Stimulated activated CD8-positive, alpha-beta memory T cell treated with anti-CD3 and anti-CD28 coated beads, Interleukin-12 subunit alpha, Interleukin-12 subunit beta, amount 100 ng/mL, for 24 hours (primary cell): ENCODE results near the gene KEL.
"Not testable (repeated sequence)": the region's sequence is repeated elsewhere in the genome, so short reads cannot be mapped to it uniquely, and the experiment has no call there.

Experiments
- DNase-seq: peaks from one replicate; pipeline ENCODE4 v3.0.0-alpha.2; 2020; ENCODE audit errors: extremely low read depth

The KEL gene, protein sequence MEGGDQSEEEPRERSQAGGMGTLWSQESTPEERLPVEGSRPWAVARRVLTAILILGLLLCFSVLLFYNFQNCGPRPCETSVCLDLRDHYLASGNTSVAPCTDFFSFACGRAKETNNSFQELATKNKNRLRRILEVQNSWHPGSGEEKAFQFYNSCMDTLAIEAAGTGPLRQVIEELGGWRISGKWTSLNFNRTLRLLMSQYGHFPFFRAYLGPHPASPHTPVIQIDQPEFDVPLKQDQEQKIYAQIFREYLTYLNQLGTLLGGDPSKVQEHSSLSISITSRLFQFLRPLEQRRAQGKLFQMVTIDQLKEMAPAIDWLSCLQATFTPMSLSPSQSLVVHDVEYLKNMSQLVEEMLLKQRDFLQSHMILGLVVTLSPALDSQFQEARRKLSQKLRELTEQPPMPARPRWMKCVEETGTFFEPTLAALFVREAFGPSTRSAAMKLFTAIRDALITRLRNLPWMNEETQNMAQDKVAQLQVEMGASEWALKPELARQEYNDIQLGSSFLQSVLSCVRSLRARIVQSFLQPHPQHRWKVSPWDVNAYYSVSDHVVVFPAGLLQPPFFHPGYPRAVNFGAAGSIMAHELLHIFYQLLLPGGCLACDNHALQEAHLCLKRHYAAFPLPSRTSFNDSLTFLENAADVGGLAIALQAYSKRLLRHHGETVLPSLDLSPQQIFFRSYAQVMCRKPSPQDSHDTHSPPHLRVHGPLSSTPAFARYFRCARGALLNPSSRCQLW

GRCh38 chr7:142961973-142962926, at the start of gene KEL:
Gene KEL (minus strand): TSS chr7:142962363. CDS start chr7:142962206, 157 bp downstream.
- DNase-seq: no peak

DNA sequence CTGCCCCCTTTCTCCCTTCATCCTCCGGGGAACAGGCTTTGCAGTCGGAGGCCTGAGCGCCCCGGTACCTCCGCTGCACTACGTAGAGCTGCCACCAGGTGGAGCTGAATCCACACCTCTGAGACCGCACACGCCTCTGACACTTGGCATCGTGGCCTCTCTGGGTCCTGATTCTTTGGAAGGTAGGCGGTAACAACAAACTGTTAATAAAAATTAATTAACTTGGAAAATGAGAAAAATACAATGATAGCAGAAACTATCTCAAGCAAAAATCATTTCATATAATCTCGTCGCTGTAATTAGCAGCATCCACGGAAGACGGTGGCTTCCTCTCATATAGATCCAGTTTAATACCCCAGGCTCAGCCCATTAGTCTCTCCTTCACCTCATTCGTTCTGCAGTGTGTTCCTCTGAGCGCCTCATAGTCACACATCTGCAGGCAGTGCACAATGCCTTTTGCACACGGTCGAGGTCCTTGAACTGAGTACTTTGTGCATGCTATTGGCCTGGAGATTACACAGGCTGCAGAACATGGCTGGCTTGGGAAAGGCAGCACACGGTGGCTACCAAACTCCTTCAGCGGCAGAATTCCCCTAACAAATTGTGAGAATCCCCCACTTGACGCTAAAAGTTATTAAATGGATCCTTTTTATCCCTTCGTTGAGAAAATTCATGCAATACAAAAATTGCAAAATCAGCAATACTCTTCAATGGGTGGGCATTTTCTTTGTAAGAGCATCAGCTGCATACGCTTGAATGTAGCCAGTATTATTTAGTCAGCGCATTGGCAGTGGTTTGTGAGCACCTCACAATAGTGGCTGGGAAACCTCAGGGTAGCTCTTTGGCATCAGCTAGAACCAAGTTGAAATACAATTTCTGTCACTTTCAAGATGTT, 46.1 kb upstream of the KEL start:
- peak; percentile 42 for DNase-seq

DNA sequence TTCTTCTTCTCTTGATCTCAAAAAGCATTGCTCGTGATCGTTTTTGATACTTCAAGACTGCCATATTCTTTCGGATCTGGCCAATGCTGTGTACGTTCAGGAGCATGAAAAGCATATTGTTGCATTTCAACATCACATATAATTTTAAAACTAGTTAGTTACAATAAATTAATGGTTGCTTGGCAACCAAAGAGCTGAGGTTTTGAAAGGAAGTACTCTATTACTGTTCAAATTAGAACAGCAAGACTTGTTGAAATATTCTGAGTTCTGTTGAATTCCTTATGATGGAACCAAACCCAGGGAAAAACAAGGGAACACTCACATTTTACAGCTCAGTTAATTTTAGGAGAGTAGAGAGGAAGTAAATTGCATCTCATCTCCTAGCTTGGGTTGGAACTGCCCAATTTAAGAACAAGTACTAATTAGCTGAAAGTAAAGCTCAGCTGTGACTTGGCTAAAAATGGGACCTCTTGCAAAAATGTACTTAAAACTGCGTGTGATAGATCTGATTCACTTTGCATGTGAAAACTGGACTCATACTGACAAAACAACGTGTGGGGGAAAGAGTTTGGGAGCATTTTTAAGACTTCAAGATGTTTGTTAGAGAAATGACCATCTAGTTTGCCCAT, 43.6 kb upstream of the KEL start:
- no peak for DNase-seq

GRCh38 chr7:143003393-143004051, 41.4 kb upstream of the KEL start:
- DNase-seq: no peak

DNA sequence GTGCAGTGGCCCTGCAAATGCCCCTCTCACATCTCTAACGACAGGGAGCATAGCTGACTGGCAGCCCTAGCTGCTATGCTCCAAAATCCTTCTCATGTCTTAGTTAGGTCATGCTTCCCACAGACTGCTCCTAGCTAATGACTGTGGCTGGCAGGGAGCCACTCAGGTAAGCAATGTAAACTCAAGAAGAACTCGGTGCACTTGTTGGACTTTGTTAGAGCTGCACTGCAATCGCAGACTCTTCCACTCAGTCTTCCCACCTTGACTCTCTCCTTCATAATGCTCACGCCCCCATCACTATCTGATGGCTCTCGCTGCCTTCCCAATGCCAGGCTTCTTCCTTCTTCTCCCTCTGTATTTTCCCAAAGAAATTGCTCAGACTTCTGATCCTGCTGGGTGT, 40.7 kb upstream of the KEL start:
- DNase-seq: no peak

- DNase-seq: no peak
These were observed 39.9 kb upstream of the KEL start for GRCh38 chr7:143002106-143002505.

- no peak for DNase-seq
These were observed 38.5 kb upstream of the KEL start for GRCh38 chr7:143000648-143001047.

DNA sequence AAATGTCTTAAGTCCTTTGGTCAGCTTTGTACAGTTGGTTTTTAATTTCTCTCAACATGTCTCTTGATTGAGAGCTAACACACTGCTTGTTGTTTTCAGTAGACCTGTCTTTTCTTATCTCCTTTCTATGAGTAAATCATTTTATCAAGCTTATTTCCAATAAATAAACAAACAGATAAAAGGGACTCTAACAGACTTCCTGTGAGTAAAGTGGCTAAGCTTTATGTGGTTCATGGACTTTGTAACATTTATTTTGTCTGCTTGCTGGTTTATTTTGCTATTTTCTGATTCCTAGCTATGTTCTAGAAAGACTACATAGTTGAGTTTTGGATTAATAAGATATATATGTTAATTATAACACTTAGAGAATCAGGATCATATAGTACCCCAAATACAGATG, 37.6 kb upstream of the KEL start:
- DNase-seq: no peak

- DNase-seq: no peak
These were observed 36.8 kb upstream of the KEL start for GRCh38 chr7:142998966-142999365.

- no peak for DNase-seq
These were observed 35.4 kb upstream of the KEL start for GRCh38 chr7:142997456-142997989.

- no peak for DNase-seq
These were observed 30.3 kb upstream of the KEL start for GRCh38 chr7:142992427-142992826.

- DNase-seq: no peak
These were observed 22.1 kb upstream of the KEL start for GRCh38 chr7:142984297-142984696.

- DNase-seq: no peak
These were observed 21.7 kb upstream of the KEL start for GRCh38 chr7:142983825-142984224.

- not testable (repeated sequence) for DNase-seq
These were observed 16.2 kb upstream of the KEL start for GRCh38 chr7:142978402-142978801.

- no peak for DNase-seq
These were observed 12.5 kb upstream of the KEL start for GRCh38 chr7:142974626-142975025.

- DNase-seq: no peak
These were observed 7.0 kb upstream of the KEL start for GRCh38 chr7:142969183-142969582.

GRCh38 chr7:142968229-142968628, 6.1 kb upstream of the KEL start:
- DNase-seq: no peak

DNA sequence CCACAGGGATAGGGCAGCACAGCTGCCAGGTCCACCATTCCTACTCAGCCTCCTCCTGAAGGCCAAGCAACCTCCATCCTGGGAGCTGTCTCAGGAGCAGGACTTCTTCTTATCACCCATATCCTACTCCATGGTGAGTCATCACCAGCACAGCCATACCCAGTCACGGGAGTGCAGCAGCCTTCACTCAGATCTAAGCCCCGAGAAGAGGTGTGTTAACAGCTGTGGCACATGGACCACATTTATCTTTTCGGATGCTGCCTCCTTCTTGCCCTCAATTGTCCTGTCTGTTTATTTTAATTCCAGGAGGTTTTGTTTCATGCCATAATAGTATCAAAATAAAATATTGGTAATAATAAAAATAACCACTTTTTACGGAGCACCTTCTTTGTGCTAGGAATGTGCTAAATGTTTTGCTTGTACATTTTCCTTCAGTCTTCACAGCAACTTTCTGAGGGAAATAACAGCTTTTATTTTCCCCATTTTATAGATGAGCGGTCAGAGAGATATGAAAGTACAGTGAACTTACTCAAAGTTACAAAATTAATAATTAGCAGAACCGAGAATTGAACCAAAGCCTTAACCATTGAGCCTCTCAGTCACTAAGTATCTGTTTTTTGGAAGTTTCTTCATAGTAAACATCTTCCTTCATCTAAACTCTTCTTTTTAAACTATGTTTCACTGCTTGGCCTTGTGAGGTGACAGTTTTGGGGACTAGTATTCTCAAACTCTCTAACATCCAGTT, 2.5 kb upstream of the KEL start:
- DNase-seq: no peak

- no peak for DNase-seq
These were observed 1.8 kb upstream of the KEL start for GRCh38 chr7:142963993-142964392.
